ENCODE measurements around the gene IGFL2.
"Not testable (repeated sequence)": the region's sequence is repeated elsewhere in the genome, so short reads cannot be mapped to it uniquely, and the experiment has no call there.

The IGFL2 gene

GRCh38 chr19:46144756-46145155 is 3.3 kb upstream of the IGFL2 start:
- no peak for DNase-seq

- DNase-seq: no peak
Observed at GRCh38 chr19:46147166-46147740, 785 bp upstream of the IGFL2 start.

- no peak for DNase-seq
Observed at GRCh38 chr19:46150606-46151005, 2.6 kb downstream of the IGFL2 start.

- no peak for DNase-seq
Observed at GRCh38 chr19:46155237-46155636, 7.2 kb downstream of the IGFL2 start.

- no peak for DNase-seq
Observed at GRCh38 chr19:46159418-46160232, 11.6 kb downstream of the IGFL2 start.

GRCh38 chr19:46160233-46160775 is 12.3 kb downstream of the IGFL2 start:
- no peak for DNase-seq

- not testable (repeated sequence) for DNase-seq
Observed at GRCh38 chr19:46161642-46162257, 13.7 kb downstream of the IGFL2 start.

- DNase-seq: no peak
Observed at GRCh38 chr19:46162731-46163130, 14.7 kb downstream of the IGFL2 start.

GRCh38 chr19:46173886-46174480 is 25.9 kb downstream of the IGFL2 start:
- DNase-seq: no peak

- no peak for DNase-seq
Observed at GRCh38 chr19:46176116-46176860, 28.2 kb downstream of the IGFL2 start.

- DNase-seq: no peak
Observed at GRCh38 chr19:46179076-46179759, 31.2 kb downstream of the IGFL2 start.

- no peak for DNase-seq
Observed at GRCh38 chr19:46180701-46181387, 32.8 kb downstream of the IGFL2 start.

- no peak for DNase-seq
Observed at GRCh38 chr19:46181388-46181779, 33.3 kb downstream of the IGFL2 start.

- DNase-seq: no peak
Observed at GRCh38 chr19:46182476-46182875, 34.4 kb downstream of the IGFL2 start.

- DNase-seq: not testable (repeated sequence)
Observed at GRCh38 chr19:46184775-46185710, 37.0 kb downstream of the IGFL2 start.

GRCh38 chr19:46186101-46186716 is 38.2 kb downstream of the IGFL2 start:
- DNase-seq: no peak

GRCh38 chr19:46186717-46187101 is 38.7 kb downstream of the IGFL2 start:
- DNase-seq: no peak

GRCh38 chr19:46189971-46190888 is 42.2 kb downstream of the IGFL2 start:
- DNase-seq: no peak

- DNase-seq: no peak
Observed at GRCh38 chr19:46191356-46191755, 43.3 kb downstream of the IGFL2 start.
